Renal cortical epithelial cell (primary cell): Measurements from ENCODE around the gene PDZD2. TPM values are rescaled to one million over a fixed set of nuclear protein-coding genes. Genes with fewer than 3 reads are reported as not detected.

Experiments used
- DNase-seq: peaks from one replicate; pipeline ENCODE4 v3.0.0-alpha.2; 2011; ENCODE audit warnings: low read depth
- total RNA-seq: library from RNA; depleted of rRNA; stranded (reverse); fragments of >200 nt; gene quantifications from 2 replicates; pipeline ENCODE4 v1.2.3, GENCODE V29; 2014

Gene PDZD2
- total RNA-seq, 1 donor from 2014 or later, result 14.2 TPM

DNA sequence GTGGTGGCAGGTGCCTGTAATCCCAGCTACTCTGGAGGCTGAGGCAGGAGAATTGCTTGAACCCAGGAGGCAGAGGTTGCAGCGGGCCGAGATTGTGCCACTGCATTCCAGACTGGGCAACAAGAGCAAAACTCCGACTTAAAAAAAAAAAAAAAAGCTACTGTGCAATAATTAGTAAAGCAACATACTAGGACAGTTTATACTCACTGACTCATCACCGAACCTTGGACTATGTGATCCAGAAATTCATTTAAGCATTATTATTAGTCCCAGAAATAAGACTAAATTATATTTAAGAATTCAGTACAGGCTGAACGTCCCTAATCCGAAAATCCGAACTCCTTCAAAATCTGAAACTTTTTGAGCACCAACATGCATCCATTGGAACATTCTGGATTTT lies 497.4 kb downstream of the PDZD2 start:
- peak; percentile 36 for DNase-seq

GRCh38 chr5:32138839-32139493 lies 500.0 kb downstream of the PDZD2 start:
- DNase-seq, result no peak

GRCh38 chr5:32143617-32144377 lies 504.9 kb downstream of the PDZD2 start:
- peak; percentile 22 for DNase-seq

DNA sequence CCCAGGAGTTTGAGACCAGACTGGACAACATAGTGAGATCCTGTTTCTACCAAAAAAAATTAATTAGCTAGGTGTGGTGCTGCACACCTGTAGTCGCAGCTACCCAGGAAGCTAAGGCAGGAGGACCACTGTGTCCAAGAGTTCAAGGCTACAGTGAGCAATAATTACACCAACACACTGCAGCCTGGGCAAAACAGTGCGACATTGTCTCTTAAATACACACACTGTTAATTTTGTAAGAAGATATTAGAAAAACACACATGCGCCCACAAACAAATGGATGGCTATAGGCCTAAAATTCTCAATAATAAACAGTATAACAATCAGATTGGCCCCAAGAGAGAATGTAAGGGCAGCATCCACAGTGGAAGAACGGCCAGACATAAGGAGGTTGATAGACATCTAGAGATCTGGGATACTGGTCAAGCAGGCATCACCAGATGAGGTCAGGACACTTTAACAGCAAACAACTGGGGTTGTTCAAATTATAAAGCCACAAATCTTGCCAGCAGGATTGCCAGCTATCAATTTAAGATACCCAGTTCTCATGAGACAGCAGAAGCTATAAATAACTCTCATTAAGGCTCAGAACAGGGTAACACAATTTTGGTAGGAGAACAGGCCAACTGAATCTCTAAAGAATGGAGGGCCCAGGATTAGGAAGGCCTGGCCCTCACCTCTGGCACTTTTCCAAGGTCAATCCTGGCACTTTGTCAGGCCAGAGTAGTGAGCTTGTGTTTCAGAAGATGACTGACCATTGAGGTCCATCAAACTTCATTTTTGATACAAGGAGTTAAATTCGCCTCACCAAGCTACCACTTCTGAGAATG lies 505.7 kb downstream of the PDZD2 start:
- no peak for DNase-seq

DNA sequence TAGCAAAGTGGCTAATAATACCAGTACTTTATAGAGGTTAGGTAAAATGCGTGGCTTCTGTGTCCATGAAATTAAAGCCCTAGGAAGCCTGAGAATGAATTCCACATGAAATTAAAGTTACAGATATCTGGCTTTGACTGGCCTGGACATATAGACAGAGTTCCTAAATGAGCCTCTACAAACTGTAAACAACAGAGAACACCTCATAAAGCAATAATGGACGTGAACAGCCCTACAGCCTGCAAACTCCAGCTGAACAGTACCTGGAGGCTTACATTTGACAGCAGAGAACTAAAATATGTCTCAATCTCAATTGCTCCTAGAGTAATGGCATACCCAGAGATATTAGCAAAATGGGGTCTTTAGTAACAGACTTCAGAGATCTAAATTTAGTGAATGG lies 506.4 kb downstream of the PDZD2 start:
- DNase-seq, result no peak

DNA sequence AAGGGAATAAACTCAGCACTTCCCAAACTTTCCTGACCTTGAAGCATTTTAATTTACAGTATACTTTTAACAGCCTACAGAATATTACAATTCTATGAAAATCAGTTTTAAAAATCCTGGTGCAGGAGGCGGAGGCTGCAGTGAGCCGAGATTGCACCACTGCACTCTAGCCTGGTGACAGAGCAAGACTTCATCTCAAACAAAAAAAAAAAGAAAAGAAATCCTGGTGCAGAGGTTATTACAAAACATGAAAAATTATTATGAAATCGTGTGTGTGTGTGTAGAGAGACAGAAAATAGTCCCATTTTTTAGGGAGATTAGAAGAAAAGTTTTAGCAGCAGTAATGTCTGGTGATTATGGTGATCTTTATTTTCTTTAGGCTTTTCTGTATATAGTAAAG lies 508.3 kb downstream of the PDZD2 start:
- DNase-seq, result no peak

GRCh38 chr5:32147959-32148358 lies 509.0 kb downstream of the PDZD2 start:
- DNase-seq, result no peak

DNA sequence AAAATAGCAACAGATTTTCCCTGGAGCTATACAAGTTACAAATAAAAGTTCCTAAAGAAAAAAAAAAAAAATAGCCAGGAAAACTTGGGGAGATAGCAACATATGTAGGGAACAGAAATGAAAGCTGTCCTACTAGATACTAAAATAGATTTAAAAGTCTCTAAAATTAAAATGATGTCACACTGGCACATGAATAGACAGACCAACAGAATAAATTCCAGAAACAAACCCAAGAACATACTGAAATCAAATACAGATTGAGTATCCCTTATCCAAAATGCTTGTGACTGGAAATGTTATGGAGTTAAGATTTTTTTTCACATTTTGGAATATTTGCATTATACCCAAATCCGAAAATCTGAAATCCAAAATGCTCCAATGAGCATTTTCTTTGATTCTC lies 511.4 kb downstream of the PDZD2 start:
- DNase-seq, result no peak

- no peak for DNase-seq
These were observed 512.3 kb downstream of the PDZD2 start for GRCh38 chr5:32151198-32151597.

DNA sequence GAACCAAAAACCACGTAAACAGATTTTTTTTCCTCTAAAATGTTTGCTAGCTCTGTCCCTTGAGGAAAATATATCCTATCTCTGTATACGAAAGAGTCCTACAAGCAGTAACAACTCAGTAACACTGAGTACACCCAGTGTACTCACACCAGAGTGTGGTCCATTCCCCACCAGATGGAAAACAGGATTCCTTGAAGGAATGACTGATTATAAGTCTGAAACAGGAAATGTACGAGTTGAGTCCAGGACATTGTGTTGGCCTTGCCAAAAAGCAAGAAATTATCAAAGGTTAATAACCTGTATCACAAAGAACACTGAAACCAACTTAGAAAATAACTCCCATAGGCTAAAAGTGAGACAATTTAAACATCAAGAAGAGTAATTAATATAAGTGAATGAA lies 514.8 kb downstream of the PDZD2 start:
- peak; percentile 39 for DNase-seq

DNA sequence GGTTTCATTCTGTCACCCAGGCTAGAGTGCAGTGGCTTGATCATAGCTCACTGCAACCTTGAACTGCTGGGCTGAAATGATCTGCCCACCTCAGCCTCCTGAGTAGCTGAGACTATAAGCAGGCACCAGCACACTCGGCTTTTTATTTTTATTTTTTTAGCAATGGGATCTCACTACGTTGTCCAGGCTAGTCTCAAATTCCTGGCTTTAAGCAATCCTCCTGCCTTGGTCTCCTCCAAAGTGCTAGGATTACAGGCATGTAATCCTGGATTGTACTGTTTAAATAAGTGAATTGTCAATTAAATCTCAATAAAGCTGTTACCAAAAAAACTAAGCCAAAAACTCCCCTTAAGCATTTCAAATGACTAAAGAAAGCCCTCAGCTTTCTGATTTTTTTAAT lies 516.3 kb downstream of the PDZD2 start:
- DNase-seq, result no peak

GRCh38 chr5:32156635-32157034 lies 517.7 kb downstream of the PDZD2 start:
- no peak for DNase-seq

GRCh38 chr5:32157078-32157477 lies 518.1 kb downstream of the PDZD2 start:
- DNase-seq, result no peak

- DNase-seq, result no peak
These were observed 519.7 kb downstream of the PDZD2 start for GRCh38 chr5:32158679-32158975.

DNA sequence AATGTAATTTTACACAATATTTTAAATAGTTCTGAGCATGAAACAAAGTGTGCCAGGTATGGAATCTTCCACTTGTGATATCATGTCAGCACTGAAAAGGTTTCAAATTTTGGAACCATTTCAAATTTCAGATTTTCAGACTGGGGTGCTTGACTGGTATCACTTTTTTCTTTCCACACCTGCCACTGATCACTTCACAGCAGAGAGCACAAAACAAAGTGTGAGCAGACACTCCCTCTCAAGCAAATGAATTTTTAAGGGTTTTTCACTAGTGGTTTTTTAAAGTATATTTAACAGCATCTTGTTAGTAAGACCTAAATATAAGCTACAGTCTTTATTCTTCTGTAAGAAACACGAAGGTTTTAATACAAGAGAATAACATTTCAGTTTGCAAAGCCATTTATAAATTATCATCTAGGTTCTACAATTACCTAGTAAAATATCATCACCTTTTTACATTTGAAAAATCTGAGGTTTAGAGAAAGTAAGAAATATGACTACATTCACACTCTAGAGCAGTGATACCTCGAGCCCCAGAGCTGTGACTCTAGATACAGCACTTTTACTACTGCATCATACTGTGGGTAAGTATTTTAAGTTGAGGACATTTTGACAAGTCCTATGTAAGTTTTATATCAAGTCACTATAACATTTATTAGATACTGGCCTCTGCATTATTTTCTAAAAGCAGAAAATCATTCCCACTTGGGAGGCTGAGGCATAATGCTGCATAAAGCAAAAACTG lies 520.6 kb downstream of the PDZD2 start:
- no peak for DNase-seq

DNA sequence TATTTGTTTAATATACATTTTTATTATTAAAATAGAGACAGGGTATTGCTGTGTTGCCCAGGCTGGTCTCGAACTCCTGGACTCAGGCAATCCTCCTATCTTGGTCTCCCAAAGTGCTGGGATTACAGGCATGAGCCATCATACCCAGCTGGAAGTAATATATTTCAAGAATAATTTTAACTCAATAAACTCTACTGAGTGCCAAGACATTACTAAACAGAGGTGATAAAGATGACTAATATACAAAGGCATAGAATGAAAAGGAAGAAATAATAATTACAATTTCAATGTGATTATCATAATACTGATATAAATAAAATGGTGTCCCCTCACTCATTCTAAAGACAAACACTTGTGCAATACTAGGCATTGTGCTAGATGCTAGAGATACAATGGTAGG lies 521.3 kb downstream of the PDZD2 start:
- DNase-seq, result no peak

Other genes with a start within 250 kb of the PDZD2 start
- 41.3 and 105 TPM in 2 replicates for gene DROSHA, start 107.0 kb upstream of the PDZD2 start, total RNA-seq
- gene C5orf22, start 106.8 kb upstream of the PDZD2 start, total RNA-seq, result 16.5 and 33.9 TPM in 2 replicates